Gastroesophageal sphincter (tissue), 4 donors: ENCODE data around the gene SLC35F3. TPM values are rescaled to one million over a fixed set of nuclear protein-coding genes. Genes with fewer than 3 reads are reported as not detected.

Experiments
- ATAC-seq: fragments of 150-250 bp; one replicate; pipeline ENCODE4 v1.9.1; 2016; ENCODE audit warnings: mild to moderate bottlenecking, moderate library complexity
- H3K27ac ChIP-seq, 4 donors: fragments of 200-600 bp; sonication (generic) in 3 of 4; 1 replicate in 3 of 4; 2 replicates in 1 of 4; pipeline ENCODE4 v1.5.1; 2016 to 2019
- H3K27me3 ChIP-seq: fragments of 200-600 bp; sonication (generic); one replicate; pipeline ENCODE4 v1.5.1; 2019
- H3K36me3 ChIP-seq, 2 donors: fragments of 200-600 bp; sonication (generic); one replicate each; pipeline ENCODE4 v1.5.1; 2019; ENCODE audit warnings: control low read depth in 1 of 2
- H3K4me1 ChIP-seq, 3 donors: fragments of 200-600 bp; sonication (generic); 1 replicate in 2 of 3; 2 replicates in 1 of 3; pipeline ENCODE4 v1.5.1; 2016 to 2019; ENCODE audit warnings: control low read depth in 2 of 3
- H3K4me3 ChIP-seq, 2 donors: fragments of 200-600 bp; sonication (generic); one replicate each; pipeline ENCODE4 v1.5.1; 2019; ENCODE audit warnings: mild to moderate bottlenecking in 1 of 2, moderate library complexity in 1 of 2
- H3K9me3 ChIP-seq, 3 donors: fragments of 200-600 bp; sonication (generic); one replicate each; pipeline ENCODE4 v1.5.1; 2017 to 2019; ENCODE audit warnings: control low read depth in 2 of 3
- EP300 ChIP-seq: sonication (generic); formaldehyde crosslinking; IDR thresholded peaks from one replicate; pipeline ENCODE4 v1.6.1; 2017; ENCODE audit warnings: antibody characterized with exemption, mild to moderate bottlenecking
- POLR2A ChIP-seq, 2 donors: fragments of 450-650 bp; IDR thresholded peaks; one replicate each; pipeline ENCODE4 v1.6.1; 2017; ENCODE audit warnings: antibody characterized with exemption in 2 of 2, mild to moderate bottlenecking in 2 of 2, moderate library complexity in 1 of 2
- POLR2AphosphoS5 ChIP-seq: sonication (generic); formaldehyde crosslinking; IDR thresholded peaks from one replicate; pipeline ENCODE4 v1.6.1; 2017; ENCODE audit warnings: antibody characterized with exemption
- WGBS, 2 donors: methylation state at CpG; one replicate each; pipeline ENCODE4 v1.1.5; 2018; ENCODE audit warnings: low coverage in 1 of 2; 5-methylcytosine and 5-hydroxymethylcytosine counted together
- total RNA-seq, 4 donors: library from RNA; depleted of rRNA; stranded (reverse); fragments of >200 nt; gene quantifications; one replicate each; pipeline ENCODE4 v1.1.0, GENCODE V29; 2016
- TF ChIP-seq, protein P1 (sequence below), 4 experiments: fragments of 200-600 bp in 2 of 4; fragments of 450-650 bp in 2 of 4; sonication (generic) in 1 of 4; IDR thresholded peaks; one replicate each; pipeline ENCODE4 v1.5.1; 2017 to 2019; ENCODE audit warnings: antibody characterized with exemption in 4 of 4, mild to moderate bottlenecking in 2 of 4, moderate library complexity in 2 of 4

SLC35F3 gene
- total RNA-seq, 4 donors from 2014 or later = 0.16 to 0.62 (median 0.54) TPM; not detected in 1

DNA sequence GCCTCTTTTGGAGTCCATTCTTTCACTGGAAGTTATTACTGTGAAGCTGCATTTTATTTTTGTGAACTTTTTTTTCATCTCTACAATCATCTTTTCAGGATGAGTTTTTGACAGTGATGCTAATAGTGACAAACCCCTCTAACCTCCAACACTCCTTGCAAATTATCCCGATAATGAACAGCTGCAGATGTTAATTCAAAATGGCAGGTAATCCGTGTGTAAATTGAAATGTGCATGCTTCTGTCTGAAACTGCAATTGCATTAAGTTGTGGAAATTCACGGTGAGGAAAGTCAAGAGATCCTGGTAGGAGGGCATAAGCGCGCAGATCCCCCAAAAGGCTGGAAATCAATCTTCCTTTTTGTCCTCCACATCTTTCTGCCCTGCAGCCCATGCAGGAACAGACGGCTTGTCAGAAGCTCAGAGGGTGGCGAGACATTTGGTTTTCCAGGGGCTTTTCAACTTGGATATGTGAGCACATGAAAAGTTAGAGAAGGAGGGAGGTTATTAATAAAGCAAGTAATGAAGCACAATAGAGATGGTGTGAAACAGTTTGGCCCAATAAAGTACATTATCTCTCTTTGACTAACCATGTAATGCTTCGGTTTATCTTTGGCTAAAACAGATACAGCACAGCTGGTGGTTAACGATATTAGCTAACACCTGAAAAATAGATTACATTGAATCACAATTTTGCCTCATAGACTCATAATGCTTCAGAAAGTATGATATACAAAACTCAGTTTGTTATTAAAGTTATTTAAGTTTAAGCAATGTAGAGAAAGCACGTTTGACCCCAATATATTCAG lies 325.3 kb downstream of the SLC35F3 start:
- H3K4me3 ChIP-seq = no peak overlapping the region
- no peak for ATAC-seq
- H3K4me1 ChIP-seq = no peaks in the 10 kb centered on the region
- H3K27ac ChIP-seq = no peak overlapping the region
- TF ChIP-seq, protein P1, sequence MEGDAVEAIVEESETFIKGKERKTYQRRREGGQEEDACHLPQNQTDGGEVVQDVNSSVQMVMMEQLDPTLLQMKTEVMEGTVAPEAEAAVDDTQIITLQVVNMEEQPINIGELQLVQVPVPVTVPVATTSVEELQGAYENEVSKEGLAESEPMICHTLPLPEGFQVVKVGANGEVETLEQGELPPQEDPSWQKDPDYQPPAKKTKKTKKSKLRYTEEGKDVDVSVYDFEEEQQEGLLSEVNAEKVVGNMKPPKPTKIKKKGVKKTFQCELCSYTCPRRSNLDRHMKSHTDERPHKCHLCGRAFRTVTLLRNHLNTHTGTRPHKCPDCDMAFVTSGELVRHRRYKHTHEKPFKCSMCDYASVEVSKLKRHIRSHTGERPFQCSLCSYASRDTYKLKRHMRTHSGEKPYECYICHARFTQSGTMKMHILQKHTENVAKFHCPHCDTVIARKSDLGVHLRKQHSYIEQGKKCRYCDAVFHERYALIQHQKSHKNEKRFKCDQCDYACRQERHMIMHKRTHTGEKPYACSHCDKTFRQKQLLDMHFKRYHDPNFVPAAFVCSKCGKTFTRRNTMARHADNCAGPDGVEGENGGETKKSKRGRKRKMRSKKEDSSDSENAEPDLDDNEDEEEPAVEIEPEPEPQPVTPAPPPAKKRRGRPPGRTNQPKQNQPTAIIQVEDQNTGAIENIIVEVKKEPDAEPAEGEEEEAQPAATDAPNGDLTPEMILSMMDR (IDR thresholded peaks at IDR 0.05) = no peak
- no peak for TF ChIP-seq EP300
- TF ChIP-seq POLR2A (IDR thresholded peaks at IDR 0.05) = no peak
- no peak for TF ChIP-seq POLR2AphosphoS5
- peaks cover 13% of the 10 kb centered on the region for H3K27me3 ChIP-seq
- no peaks in the 10 kb centered on the region for H3K36me3 ChIP-seq
- 60 to 70% methylated on average over 9 to 10 of the region's 10 CpGs for WGBS, 2 donors
- no peaks in the 10 kb centered on the region for H3K9me3 ChIP-seq

DNA sequence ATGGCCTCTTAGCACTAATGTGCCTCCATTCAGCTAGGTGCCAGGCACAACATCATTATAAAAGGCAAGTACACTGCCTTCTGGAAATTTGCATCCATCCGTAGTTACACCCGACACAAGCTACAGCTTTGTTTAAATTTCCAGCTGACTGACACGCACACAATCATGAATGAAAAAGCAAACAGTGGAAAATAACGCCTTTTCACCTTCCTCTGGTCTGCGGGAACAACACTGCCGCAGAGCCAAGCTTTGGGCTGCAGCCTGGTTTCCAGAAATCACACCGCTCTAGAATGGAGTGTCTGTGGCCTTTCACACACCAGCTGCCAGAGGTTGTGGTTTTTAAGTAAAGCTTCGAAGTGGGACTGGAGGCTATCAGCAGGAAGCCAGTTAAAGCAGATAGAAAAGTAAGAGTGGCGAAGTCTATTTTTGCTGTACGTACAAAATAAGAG lies 326.0 kb downstream of the SLC35F3 start:
- 23 to 68% methylated on average over 4 to 10 of the region's 10 CpGs for WGBS, 2 donors

DNA sequence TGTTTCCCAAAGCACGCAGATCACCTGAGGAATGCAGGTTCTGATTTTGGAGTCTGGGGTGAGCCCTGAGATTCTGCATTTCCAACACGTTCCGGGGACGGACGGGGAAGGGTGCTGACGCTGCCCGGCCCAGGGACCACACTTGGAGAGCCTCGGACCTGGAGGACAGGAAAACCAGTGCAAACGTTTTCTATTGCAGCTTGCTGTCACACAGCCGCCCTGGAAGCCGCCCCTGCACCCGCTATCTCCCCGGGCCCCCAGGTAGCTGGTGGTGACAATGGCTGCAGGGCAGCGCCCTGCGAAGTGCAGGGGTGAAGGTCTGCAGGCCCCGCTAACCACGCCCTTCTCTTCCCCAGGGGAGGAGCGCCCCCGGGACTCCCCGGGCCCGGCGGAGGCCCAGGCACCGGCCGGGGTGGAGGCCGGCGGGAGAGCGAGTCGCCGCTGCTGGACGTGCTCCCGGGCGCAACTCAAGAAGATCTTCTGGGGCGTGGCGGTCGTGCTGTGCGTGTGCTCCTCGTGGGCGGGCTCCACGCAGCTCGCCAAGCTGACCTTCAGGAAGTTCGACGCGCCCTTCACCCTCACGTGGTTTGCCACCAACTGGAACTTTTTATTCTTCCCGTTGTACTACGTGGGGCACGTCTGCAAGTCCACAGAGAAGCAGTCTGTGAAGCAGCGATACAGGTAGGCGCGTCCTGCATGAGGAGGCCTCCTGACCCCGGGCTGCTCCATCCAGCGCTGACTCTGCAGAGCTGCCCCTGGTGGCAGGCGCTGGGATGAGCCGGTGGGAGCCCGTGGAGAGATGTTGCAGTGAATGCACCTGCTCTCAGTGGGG lies 326.8 kb downstream of the SLC35F3 start:
- Histone ChIP-seq H3K4me1 (no peaks in the 10 kb centered on the region), H3K27me3 (peaks cover 13% of the 10 kb centered on the region), H3K9me3 (no peaks in the 10 kb centered on the region), H3K4me3 (no peak overlapping the region), H3K36me3 (no peaks in the 10 kb centered on the region), H3K27ac (no peak overlapping the region)
- ATAC-seq = no peak
- TF ChIP-seq POLR2A (IDR thresholded peaks at IDR 0.05) (no peak), EP300 (no peak), POLR2AphosphoS5 (no peak)
- TF ChIP-seq, protein P1 (IDR thresholded peaks at IDR 0.05) = no peak
- 40% methylated on average over 2 of the region's 55 CpGs; no CpG with 5 or more reads in 1 of the 2 donors for WGBS, 2 donors

More for the DNA sequence above, 326.0 kb downstream of the SLC35F3 start:
- ATAC-seq = no peak
- Histone ChIP-seq H3K27me3 (peaks cover 13% of the 10 kb centered on the region), H3K36me3 (no peaks in the 10 kb centered on the region), H3K27ac (no peak overlapping the region), H3K9me3 (no peaks in the 10 kb centered on the region), H3K4me3 (no peak overlapping the region), H3K4me1 (no peaks in the 10 kb centered on the region)
- TF ChIP-seq, protein P1 (IDR thresholded peaks at IDR 0.05) = no peak
- TF ChIP-seq POLR2AphosphoS5 (no peak), POLR2A (IDR thresholded peaks at IDR 0.05) (no peak), EP300 (no peak)

DNA sequence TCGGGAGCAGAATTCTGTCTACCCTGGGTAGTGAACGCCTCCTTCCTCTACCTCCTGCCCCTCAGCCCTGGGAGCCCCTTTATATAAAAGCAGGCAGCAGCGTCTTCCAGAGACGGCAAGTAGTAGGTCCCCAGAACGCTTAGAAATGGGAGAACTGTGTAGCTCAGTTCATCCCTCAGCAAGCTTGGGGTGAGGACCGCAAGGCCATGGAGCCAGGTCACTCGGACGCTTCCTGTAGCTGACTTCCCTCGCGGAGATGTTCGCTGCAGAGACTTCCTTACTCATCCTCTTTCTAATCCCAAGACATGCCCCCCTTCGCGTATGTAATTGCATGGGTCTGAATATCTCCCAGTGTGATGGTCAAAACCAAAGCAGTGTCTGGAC lies 327.4 kb downstream of the SLC35F3 start:
- no peak for ATAC-seq
- Histone ChIP-seq H3K27ac (no peak overlapping the region), H3K9me3 (no peaks in the 10 kb centered on the region), H3K36me3 (no peaks in the 10 kb centered on the region), H3K4me3 (no peak overlapping the region), H3K27me3 (peaks cover 13% of the 10 kb centered on the region), H3K4me1 (no peaks in the 10 kb centered on the region)
- no peak for TF ChIP-seq EP300
- TF ChIP-seq POLR2AphosphoS5 = no peak
- WGBS, 2 donors = 97 to 100% methylated on average over 1 to 6 of the region's 13 CpGs

DNA sequence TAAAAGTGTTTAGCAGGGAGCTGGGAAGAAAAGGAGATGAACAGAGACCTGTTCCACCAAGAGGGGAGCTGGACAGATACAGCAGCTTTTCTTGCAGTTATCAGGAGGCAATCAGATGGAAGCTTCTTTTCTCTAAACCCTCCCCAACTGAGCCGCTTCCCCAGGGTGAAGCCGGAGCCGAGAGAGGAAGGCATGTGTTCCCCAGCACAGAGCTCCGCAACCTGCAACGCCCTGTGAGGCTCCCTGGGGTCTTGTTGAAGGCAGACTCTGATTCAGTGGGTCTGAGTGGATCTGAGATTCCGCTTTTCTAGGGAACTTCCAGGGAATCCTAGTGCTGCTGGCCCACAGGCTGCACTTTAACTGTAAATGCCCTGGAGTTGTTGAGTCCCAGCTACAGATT lies 329.7 kb downstream of the SLC35F3 start:
- WGBS, 2 donors = 55% methylated on average over 2 to 3 of the region's 6 CpGs

More for the DNA sequence above, 329.7 kb downstream of the SLC35F3 start:
- H3K4me1 ChIP-seq = no peaks in the 10 kb centered on the region
- no peak for ATAC-seq
- no peak overlapping the region for H3K4me3 ChIP-seq
- no peaks in the 10 kb centered on the region for H3K36me3 ChIP-seq
- H3K9me3 ChIP-seq = no peaks in the 10 kb centered on the region
- TF ChIP-seq EP300 (no peak), POLR2A (IDR thresholded peaks at IDR 0.05) (no peak), POLR2AphosphoS5 (no peak)
- TF ChIP-seq, protein P1 (IDR thresholded peaks at IDR 0.05) = no peak
- peaks cover 13% of the 10 kb centered on the region for H3K27me3 ChIP-seq
- no peak overlapping the region for H3K27ac ChIP-seq
